Stomach (tissue), 9 donors: ENCODE results near the gene TLL2. TPM values are rescaled to one million over a fixed set of nuclear protein-coding genes. Genes with fewer than 3 reads are reported as not detected.

Experiments used
- DNase-seq, 2 donors: peaks; one replicate each; pipeline versions ENCODE4 v3.0.0 to v3.0.0-alpha.2; 2013 to 2019
- H3K27ac ChIP-seq, 5 donors: fragments of 200-600 bp in 4 of 5; sonication (generic) in 4 of 5; one replicate each; pipeline ENCODE4 v1.5.1; 2013 to 2019; ENCODE audit warnings: mild to moderate bottlenecking in 1 of 5, moderate library complexity in 1 of 5
- H3K27me3 ChIP-seq, 3 donors: fragments of 200-600 bp; sonication (generic); one replicate each; pipeline ENCODE4 v1.5.1; 2017 to 2019; ENCODE audit warnings: mixed run types in 1 of 3
- H3K36me3 ChIP-seq, 4 donors: fragments of 200-600 bp; sonication (generic); 1 replicate in 3 of 4; 2 replicates in 1 of 4; pipeline ENCODE4 v1.5.1; 2016 to 2019
- H3K4me1 ChIP-seq, 4 donors: fragments of 200-600 bp; sonication (generic); one replicate each; pipeline ENCODE4 v1.5.1; 2016 to 2019
- H3K4me3 ChIP-seq, 4 donors: fragments of 200-600 bp; sonication (generic) in 3 of 4; one replicate each; pipeline ENCODE4 v1.5.1; 2016 to 2019; ENCODE audit warnings: mild to moderate bottlenecking in 1 of 4
- H3K9me3 ChIP-seq, 4 donors: fragments of 200-600 bp; sonication (generic); one replicate each; pipeline ENCODE4 v1.5.1; 2016 to 2019
- EP300 ChIP-seq: sonication (generic); formaldehyde crosslinking; IDR thresholded peaks from one replicate; pipeline ENCODE4 v1.6.1; 2017; ENCODE audit warnings: antibody characterized with exemption
- POLR2A ChIP-seq, 4 donors: fragments of 450-650 bp; IDR thresholded peaks; one replicate each; pipeline ENCODE4 v1.6.1; 2016; ENCODE audit warnings: antibody characterized with exemption in 4 of 4, control low read depth in 2 of 4, mild to moderate bottlenecking in 1 of 4, moderate library complexity in 1 of 4
- POLR2AphosphoS5 ChIP-seq, 3 donors: sonication (generic); formaldehyde crosslinking; IDR thresholded peaks; one replicate each; pipeline ENCODE4 v1.6.1; 2016; ENCODE audit warnings: antibody characterized with exemption in 3 of 3
- WGBS, 5 donors: extraction: QIAGEN DNeasy Blood & Tissue Kit in 3 of 5; methylation state at CpG; one replicate each; pipeline versions ENCODE4 v1.1.5 to v1.1.7; 2013 to 2018; 5-methylcytosine and 5-hydroxymethylcytosine counted together
- intact Hi-C: fragments of 100-400 bp; cut with DNase I; formaldehyde crosslinking; loops from one replicate; pipeline ENCODE4 v1.15.1; 2023; ENCODE audit warnings: low total_unique reads
- polyA plus RNA-seq, 3 donors: library from polyadenylated mRNA; stranded (reverse); fragments of 200-250 nt; gene quantifications; one replicate each; pipeline ENCODE4 v1.2.3, GENCODE V29; 2013
- total RNA-seq, 5 donors: library from RNA; depleted of rRNA; stranded (reverse); fragments of >200 nt; gene quantifications; one replicate each; pipeline versions ENCODE4 v1.1.0 to v1.2.3, GENCODE V29; 2014 to 2016
- TF ChIP-seq, protein P1 (sequence below), 7 experiments: fragments of 450-650 bp in 4 of 7; fragments of 200-600 bp in 3 of 7; sonication (generic) in 3 of 7; IDR thresholded peaks; one replicate each; pipeline ENCODE4 v1.5.1; 2016 to 2019; ENCODE audit warnings: antibody characterized with exemption in 7 of 7, control low read depth in 2 of 7, mild to moderate bottlenecking in 1 of 7
- donor health status: healthy with polysubstance abuse.
- donor health status: Bipolar disorder and iron deficiency.
- donor health status: healthy.

Gene TLL2
- total and polyA plus RNA-seq, 8 donors, result 0.37 to 1.4 (median 0.57) TPM; not detected in 2

- Histone ChIP-seq H3K36me3 (peaks cover 18 to 77% (median 60%) of the 10 kb centered on the region in 4 donors), H3K4me3 (no peak overlapping the region), H3K27me3 (no peaks in the 10 kb centered on the region), H3K9me3 (no peaks in the 10 kb centered on the region), H3K4me1 (peaks cover 0 to 20% (median 3%) of the 10 kb centered on the region in 4 donors), H3K27ac (no peak overlapping the region)
- 55 to 75% (median 62%) methylated on average over 3 of the region's 3 CpGs for WGBS, 5 donors
- no peak for TF ChIP-seq POLR2A (IDR thresholded peaks at IDR 0.05)
- TF ChIP-seq, protein P1, sequence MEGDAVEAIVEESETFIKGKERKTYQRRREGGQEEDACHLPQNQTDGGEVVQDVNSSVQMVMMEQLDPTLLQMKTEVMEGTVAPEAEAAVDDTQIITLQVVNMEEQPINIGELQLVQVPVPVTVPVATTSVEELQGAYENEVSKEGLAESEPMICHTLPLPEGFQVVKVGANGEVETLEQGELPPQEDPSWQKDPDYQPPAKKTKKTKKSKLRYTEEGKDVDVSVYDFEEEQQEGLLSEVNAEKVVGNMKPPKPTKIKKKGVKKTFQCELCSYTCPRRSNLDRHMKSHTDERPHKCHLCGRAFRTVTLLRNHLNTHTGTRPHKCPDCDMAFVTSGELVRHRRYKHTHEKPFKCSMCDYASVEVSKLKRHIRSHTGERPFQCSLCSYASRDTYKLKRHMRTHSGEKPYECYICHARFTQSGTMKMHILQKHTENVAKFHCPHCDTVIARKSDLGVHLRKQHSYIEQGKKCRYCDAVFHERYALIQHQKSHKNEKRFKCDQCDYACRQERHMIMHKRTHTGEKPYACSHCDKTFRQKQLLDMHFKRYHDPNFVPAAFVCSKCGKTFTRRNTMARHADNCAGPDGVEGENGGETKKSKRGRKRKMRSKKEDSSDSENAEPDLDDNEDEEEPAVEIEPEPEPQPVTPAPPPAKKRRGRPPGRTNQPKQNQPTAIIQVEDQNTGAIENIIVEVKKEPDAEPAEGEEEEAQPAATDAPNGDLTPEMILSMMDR (IDR thresholded peaks at IDR 0.05), result no peak
- TF ChIP-seq EP300, result no peak
- no peak for TF ChIP-seq POLR2AphosphoS5 (IDR thresholded peaks at IDR 0.05)
- intact Hi-C loops, result no loop called here
- no peak for DNase-seq
Measured at GRCh38 chr10:96540240-96540639, 26.5 kb upstream of the TLL2 start.

DNA sequence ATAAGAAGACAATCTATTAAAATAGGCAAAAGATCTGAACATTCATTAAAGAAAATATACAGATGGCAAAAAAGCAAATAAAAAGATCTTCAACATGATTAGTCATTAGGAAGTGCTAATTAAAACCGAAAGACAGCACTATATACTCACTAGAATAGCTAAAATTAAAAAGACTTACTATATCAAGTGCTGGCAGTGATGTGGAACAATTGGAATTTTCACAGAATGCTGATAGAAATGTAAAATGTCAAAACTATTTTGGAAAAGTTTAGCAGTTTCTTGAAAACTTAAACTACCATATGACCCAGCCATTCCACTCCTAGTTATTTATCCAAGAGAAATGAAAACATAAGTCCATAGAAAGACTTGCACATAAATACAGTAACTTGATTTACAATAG, 25.0 kb upstream of the TLL2 start:
- H3K27ac ChIP-seq, result no peak overlapping the region
- WGBS, 5 donors, result 92 to 97% (median 95%) methylated on average over 1 of the region's 1 CpG
- H3K27me3 ChIP-seq, result no peaks in the 10 kb centered on the region
- intact Hi-C loops, result no loop called here
- peaks cover 0 to 36% (median 13%) of the 10 kb centered on the region in 4 donors for H3K4me1 ChIP-seq
- no peak overlapping the region for H3K4me3 ChIP-seq
- peaks cover 13 to 64% (median 49%) of the 10 kb centered on the region in 4 donors for H3K36me3 ChIP-seq
- no peak for DNase-seq
- no peaks in the 10 kb centered on the region for H3K9me3 ChIP-seq
- TF ChIP-seq, protein P1 (IDR thresholded peaks at IDR 0.05), result no peak
- TF ChIP-seq POLR2AphosphoS5 (IDR thresholded peaks at IDR 0.05) (no peak), POLR2A (IDR thresholded peaks at IDR 0.05) (no peak), EP300 (no peak)

GRCh38 chr10:96536129-96536528, 22.4 kb upstream of the TLL2 start:
- intact Hi-C loops, result no loop called here
- H3K27me3 ChIP-seq, result no peaks in the 10 kb centered on the region
- no peak overlapping the region for H3K4me3 ChIP-seq
- TF ChIP-seq POLR2AphosphoS5 (IDR thresholded peaks at IDR 0.05), result no peak
- TF ChIP-seq, protein P1 (IDR thresholded peaks at IDR 0.05), result no peak
- TF ChIP-seq POLR2A (IDR thresholded peaks at IDR 0.05), result no peak
- no peak for TF ChIP-seq EP300
- H3K27ac ChIP-seq, result no peak overlapping the region
- H3K4me1 ChIP-seq, result peaks cover 4 to 51% (median 21%) of the 10 kb centered on the region in 4 donors
- H3K9me3 ChIP-seq, result no peaks in the 10 kb centered on the region
- 86 to 98% (median 91%) methylated on average over 1 of the region's 1 CpG for WGBS, 5 donors
- DNase-seq, result no peak
- H3K36me3 ChIP-seq, result peaks cover 0 to 59% (median 43%) of the 10 kb centered on the region in 4 donors

- intact Hi-C loops, result no loop called here
- Histone ChIP-seq H3K27me3 (no peaks in the 10 kb centered on the region), H3K4me3 (no peak overlapping the region), H3K9me3 (no peaks in the 10 kb centered on the region), H3K27ac (no peak overlapping the region), H3K4me1 (peaks cover 4 to 51% (median 21%) of the 10 kb centered on the region in 4 donors), H3K36me3 (peaks cover 15 to 68% (median 55%) of the 10 kb centered on the region in 4 donors)
- TF ChIP-seq, protein P1 (IDR thresholded peaks at IDR 0.05), result no peak
- TF ChIP-seq POLR2AphosphoS5 (IDR thresholded peaks at IDR 0.05), result peak in 1 of 3 donors; percentile 54
- peak; percentile 20 to 46 for DNase-seq
- WGBS, 5 donors, result 21 to 44% (median 35%) methylated on average over 1 of the region's 1 CpG
Measured at GRCh38 chr10:96532523-96532922, 18.8 kb upstream of the TLL2 start.
